Measurements from ENCODE around the gene ARFRP1.

Gene ARFRP1

DNA sequence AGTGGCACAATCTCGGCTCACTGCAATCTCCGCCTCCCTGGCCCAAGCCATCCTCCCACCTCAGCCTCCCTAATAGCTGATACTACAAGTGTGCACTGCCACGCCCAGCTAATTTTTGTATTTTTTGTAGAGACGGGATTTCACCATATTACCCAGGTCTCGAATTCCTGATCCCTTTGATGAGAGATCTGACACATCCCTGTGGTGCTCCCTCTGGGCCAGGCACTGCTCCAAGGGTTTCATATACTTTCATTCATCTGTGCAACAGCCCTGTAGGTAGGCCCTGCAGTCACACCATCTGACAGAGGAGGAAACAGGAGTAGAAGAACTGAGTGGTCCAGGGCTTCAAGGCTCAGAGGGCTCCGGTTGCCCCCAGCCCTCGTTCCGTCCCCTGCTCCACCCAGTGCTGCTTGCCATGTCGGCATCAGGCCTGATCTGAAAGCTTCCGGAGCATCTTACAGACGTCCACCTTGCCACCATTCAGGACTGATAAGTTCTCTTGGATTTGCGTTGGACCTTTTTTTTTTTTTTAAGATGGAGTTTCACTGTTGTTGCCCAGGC lies 3.4 kb upstream of the ARFRP1 start:
- TF ChIP-seq, protein P1, sequence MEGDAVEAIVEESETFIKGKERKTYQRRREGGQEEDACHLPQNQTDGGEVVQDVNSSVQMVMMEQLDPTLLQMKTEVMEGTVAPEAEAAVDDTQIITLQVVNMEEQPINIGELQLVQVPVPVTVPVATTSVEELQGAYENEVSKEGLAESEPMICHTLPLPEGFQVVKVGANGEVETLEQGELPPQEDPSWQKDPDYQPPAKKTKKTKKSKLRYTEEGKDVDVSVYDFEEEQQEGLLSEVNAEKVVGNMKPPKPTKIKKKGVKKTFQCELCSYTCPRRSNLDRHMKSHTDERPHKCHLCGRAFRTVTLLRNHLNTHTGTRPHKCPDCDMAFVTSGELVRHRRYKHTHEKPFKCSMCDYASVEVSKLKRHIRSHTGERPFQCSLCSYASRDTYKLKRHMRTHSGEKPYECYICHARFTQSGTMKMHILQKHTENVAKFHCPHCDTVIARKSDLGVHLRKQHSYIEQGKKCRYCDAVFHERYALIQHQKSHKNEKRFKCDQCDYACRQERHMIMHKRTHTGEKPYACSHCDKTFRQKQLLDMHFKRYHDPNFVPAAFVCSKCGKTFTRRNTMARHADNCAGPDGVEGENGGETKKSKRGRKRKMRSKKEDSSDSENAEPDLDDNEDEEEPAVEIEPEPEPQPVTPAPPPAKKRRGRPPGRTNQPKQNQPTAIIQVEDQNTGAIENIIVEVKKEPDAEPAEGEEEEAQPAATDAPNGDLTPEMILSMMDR (IDR thresholded peaks at IDR 0.05) = no peak

DNA sequence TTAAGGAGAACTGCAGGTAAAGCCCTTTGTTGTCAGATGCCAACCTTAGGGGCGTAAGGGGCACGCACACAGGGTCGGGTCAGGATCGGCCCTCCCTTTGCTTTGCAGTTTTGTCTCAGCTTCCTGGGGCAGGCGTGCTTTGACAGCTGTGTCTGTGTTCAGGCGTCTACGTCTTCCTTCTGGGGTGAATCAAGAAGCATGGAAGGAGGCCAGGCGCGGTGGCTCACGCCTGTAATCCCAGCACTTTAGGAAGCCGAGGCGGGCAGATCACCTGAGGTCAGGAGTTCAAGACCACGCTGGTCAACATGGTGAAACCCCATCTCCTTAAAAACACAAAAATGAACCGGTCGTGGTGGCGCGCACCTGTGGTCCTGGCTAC lies 1.4 kb upstream of the ARFRP1 start:
- TF ChIP-seq, protein P1 (IDR thresholded peaks at IDR 0.05) = no peak

DNA sequence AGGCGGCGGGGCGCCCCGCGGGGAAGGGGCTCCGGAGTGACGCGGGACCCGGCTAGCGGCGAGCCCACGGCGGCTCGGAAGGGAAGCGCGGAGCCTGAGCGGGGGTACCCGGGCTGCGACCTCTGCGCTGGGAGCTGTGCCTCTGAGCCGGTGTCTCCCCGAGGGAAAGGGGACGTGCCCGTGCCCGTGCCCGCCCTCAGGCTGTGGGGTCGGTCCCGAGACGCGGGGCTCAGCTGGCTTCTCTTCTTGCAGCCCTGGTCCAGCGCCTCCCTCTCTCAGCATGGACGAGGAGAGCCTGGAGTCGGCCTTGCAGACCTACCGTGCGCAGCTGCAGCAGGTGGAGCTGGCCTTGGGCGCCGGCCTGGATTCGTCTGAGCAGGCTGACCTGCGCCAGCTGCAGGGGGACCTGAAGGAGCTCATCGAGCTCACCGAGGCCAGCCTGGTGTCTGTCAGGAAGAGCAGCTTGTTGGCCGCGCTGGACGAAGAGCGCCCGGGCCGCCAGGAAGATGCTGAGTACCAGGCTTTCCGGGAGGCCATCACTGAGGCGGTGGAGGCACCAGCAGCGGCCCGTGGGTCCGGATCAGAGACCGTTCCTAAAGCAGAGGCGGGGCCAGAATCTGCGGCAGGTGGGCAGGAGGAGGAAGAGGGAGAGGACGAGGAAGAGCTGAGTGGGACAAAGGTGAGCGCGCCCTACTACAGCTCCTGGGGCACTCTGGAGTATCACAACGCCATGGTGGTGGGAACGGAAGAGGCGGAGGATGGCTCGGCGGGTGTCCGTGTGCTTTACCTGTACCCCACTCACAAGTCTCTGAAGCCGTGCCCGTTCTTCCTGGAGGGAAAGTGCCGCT lies 749 bp upstream of the ARFRP1 start:
- TF ChIP-seq, protein P1 (IDR thresholded peaks at IDR 0.05) = no peak

DNA sequence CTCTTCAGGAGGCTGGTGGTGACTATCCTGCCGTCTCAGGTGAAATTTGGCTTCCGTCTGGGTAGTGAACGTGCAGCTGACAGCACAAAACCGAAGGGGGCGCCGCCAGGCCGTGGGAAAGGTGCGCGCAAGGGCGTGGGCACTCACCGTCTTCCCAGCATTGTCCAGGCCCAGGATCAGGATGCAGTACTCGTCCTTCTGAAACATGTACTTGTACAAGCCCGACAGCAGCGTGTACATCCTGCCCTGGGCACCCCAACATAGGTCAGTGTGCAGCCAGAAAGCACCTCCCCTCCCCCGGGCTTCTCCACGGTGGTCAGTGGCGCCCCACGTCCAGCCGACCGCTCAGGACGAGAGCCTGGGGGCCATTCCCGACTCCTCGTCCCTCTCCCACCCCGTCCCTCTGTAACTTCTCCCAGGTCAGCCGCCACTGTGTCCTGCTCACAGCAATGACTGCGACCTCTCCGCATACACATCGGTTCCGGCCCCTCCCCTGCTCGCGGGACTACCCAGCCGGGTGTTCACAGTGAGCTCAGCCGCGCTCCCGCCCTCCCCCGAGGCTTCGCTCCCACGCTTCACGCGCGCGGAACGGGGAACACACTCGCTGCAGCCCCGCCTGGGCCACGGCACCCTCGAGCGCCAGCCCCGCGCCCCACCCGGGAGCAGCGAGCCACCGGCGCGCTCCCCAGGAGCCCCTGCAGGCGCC lies 771 bp downstream of the ARFRP1 start:
- TF ChIP-seq, protein P1 (IDR thresholded peaks at IDR 0.05) = peak; percentile 66

DNA sequence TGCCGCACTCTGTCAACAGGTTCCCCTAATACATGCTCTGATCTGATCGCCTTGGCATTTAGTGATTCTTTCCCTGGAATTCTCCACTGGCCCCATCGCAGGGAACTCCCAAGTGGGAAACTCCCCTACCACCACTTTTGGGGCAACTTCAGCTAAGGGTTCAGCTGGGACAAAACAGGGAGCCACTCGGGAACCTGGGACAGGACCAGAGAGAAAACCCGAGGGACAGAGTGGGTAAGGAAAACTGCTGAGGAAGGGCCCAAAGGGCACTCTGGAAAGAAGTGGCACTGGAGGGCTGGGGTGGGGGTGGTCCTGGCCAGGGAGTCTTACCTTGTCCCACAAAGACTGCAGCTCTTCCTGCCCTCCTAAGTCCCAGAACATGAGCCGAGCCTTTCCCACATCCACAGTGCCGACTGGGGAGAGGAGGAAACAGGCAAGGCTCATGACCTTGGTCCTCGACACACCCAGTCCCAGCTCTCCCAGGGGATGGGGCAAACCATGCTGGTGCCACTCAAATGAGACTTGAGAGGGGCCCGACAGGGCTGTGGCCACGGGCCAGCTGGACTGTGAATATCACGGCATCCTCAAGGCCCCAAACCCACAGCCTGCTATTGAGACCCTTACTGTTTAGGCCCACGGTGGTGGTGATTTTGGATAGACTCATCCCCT lies 1.6 kb downstream of the ARFRP1 start:
- TF ChIP-seq, protein P1 (IDR thresholded peaks at IDR 0.05) = no peak

DNA sequence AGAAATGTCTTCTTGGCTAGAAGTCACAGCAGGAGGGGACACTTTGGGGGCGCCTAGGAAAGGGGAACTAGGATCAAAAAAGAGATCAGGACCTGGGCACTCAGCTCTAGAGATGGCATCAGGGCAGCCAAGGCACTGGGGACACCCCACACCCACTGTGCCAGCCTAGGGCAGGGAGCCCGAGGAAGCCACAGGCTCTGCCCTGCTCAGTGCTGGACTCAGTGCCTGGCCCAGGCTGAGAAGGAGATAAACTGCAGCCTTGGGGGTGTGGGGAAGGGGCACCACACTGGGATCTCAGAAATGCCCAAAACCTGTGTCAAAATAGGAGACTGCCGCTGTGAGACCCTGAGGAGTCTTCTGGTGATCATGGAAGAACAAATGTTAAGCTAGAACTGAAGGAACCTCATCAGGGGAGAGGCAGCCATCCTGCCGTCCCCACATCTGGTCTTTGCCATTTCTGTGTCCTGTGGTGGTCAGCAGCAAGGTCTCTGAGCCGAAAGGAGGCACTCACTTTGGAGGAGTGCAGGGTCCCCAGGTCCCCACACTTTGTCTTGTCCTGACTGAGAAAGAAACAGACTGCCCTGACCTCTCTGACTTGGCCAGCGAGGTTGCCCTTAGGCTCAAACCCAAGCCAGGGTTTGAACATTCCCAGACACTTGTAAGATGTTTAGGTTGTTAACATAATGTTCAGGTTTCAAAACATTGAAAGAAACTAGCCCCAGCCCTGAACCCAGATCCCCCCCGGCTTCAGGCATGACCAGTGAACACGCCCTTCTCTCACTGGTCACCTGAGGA lies 2.3 kb downstream of the ARFRP1 start:
- TF ChIP-seq, protein P1 (IDR thresholded peaks at IDR 0.05) = no peak

DNA sequence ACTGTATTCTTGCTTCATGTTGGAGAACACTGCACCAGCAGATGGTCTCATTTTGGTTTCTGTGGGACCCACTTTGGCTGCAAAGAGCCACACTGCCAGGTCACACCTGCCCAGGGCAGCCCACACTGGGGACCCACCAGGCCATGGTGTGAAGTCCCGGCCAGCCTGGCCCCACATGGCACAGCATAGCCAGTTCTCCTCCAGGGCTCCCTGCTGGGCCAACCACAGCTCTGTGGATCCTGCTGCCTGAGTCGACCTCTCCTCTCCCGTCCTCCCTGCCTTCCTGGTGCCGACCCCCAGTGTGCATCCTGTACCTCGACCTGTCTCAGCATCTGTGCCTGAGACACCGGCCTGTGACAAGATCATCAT lies 3.0 kb downstream of the ARFRP1 start:
- TF ChIP-seq, protein P1 (IDR thresholded peaks at IDR 0.05) = no peak

Data from LNCAP (cell line).